Panc1 (cell line): ENCODE measurements around the gene DIPK1B. TPM values are rescaled to one million over a fixed set of nuclear protein-coding genes. Genes with fewer than 3 reads are reported as not detected.

Experiments used
- ATAC-seq: fragments of 200-7000 bp; cut with Tn5 transposase; 2 replicates; pipeline ENCODE4 v1.9.1; 2020; ENCODE audit warnings: mild to moderate bottlenecking, moderate library complexity
- BruUV-seq: library from RNA; stranded (reverse); fragments of 400-500 nt; replicated peaks from 2 replicates; lab custom pipeline; 2021; lab: Mats Ljungman, UMichigan
- CTCF ChIA-PET: fragments of 300-600 bp; sonication (Branson Sonifier 250); formaldehyde crosslinking; loops from one replicate; lab custom pipeline; 2022; ENCODE audit warnings: antibody characterized with exemption; lab: Charles Lee
- POLR2A ChIA-PET: fragments of 300-600 bp; sonication (Branson Sonifier 250); formaldehyde crosslinking; loops from one replicate; lab custom pipeline; 2022; ENCODE audit warnings: antibody characterized with exemption; lab: Charles Lee
- DNase-seq: peaks from one replicate; pipeline ENCODE4 v3.0.0-alpha.2; 2010; ENCODE audit warnings: low read depth, low spot score
- H3K27ac ChIP-seq: 2 replicates; pipeline ENCODE4 v1.5.1; 2011; ENCODE audit warnings: mild to moderate bottlenecking, low read length, inconsistent platforms
- H3K27me3 ChIP-seq: fragments of 200-500 bp; sonication (Bioruptor generic); 2 replicates; pipeline ENCODE4 v1.6.0; 2014; ENCODE audit warnings: low read length, inconsistent platforms; ENCODE audit not compliant: control insufficient read depth, insufficient read depth
- H3K36me3 ChIP-seq: fragments of 200-500 bp; sonication (Bioruptor generic); 2 replicates; pipeline ENCODE4 v1.5.1; 2014; ENCODE audit warnings: inconsistent platforms, mild to moderate bottlenecking, low read length, moderate library complexity; ENCODE audit not compliant: control insufficient read depth, insufficient read depth
- H3K4me1 ChIP-seq: 2 replicates; pipeline ENCODE4 v1.5.1; 2011; ENCODE audit warnings: inconsistent platforms, mild to moderate bottlenecking, low read length, moderate library complexity; ENCODE audit not compliant: control insufficient read depth, insufficient read depth
- H3K4me3 ChIP-seq, 2 experiments: 2 replicates each; pipeline ENCODE4 v1.5.1; 2011 to 2012; ENCODE audit warnings: low read depth in 2 of 2, low read length in 2 of 2, mild to moderate bottlenecking in 2 of 2, inconsistent platforms in 1 of 2, moderate library complexity in 1 of 2
- H3K9me3 ChIP-seq: fragments of 200-500 bp; sonication (Bioruptor generic); 2 replicates; pipeline ENCODE4 v1.5.1; 2014; ENCODE audit warnings: low read depth, mild to moderate bottlenecking, inconsistent platforms, low read length, moderate library complexity; ENCODE audit not compliant: control insufficient read depth, insufficient read depth
- POLR2AphosphoS5 ChIP-seq: IDR thresholded peaks from 2 replicates; pipeline ENCODE4 v1.6.1; 2012; ENCODE audit warnings: mild to moderate bottlenecking, low read depth, low read length, moderate library complexity
- SIN3A ChIP-seq: IDR thresholded peaks from 2 replicates; pipeline ENCODE4 v1.6.1; 2012; ENCODE audit warnings: low read depth, mild to moderate bottlenecking, low read length, moderate library complexity, borderline replicate concordance; ENCODE audit not compliant: insufficient read depth
- TCF7L2 ChIP-seq: IDR thresholded peaks from 2 replicates; pipeline ENCODE4 v1.6.1; 2011; ENCODE audit warnings: mild to moderate bottlenecking, low read depth, low read length, inconsistent platforms
- in situ Hi-C: cut with HindIII; loops from 2 replicates; pipeline ENCODE4 v1.10.0; 2016; ENCODE audit warnings: low sequenced_read_pairs, low pct_unique_long_range_greater_than_20kb
- intact Hi-C: fragments of 100-400 bp; cut with micrococcal nuclease; formaldehyde crosslinking; loops from one replicate; pipeline ENCODE4 v1.10.0; 2022; ENCODE audit not compliant: unreplicated experiment
- total RNA-seq: library from RNA; stranded (reverse); gene quantifications from one replicate; pipeline ENCODE4 v1.2.1, GENCODE V29; 2021; ENCODE audit not compliant: unreplicated experiment
- TF ChIP-seq, protein P1 (sequence below): fragments of 450-650 bp; IDR thresholded peaks from 2 replicates; pipeline ENCODE4 v1.5.1; 2017; ENCODE audit warnings: mild to moderate bottlenecking
- TF ChIP-seq, protein P2 (sequence below), 2 experiments: IDR thresholded peaks; 2 replicates each; pipeline ENCODE4 v1.6.1; 2011 to 2012; ENCODE audit warnings: low read depth in 2 of 2, control low read depth in 1 of 2, low read length in 1 of 2, mild to moderate bottlenecking in 1 of 2, moderate library complexity in 1 of 2; ENCODE audit not compliant: insufficient read depth in 1 of 2

DIPK1B gene
- total RNA-seq, 1 experiment from 2014 or later = 10.6 TPM

DNA sequence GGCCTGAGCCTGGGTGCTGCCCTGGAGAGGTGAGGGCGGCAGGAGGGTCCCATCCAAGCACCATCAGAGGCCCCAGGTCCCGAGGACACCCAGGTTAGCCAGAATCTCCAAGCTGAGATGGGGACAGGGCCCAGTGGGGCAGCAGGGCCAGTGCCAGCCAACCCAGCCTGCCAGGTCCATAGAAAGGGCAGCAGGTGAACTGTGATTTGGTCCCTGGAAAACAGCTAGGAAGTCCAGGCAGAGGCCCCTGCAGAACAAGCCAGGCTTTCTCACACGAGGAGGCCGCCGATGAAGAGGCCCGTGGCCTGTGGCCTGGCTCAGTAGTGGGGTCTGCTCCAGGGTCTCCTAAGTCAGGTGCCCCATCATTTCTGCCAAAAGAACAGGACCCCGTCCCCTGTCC is 27.2 kb upstream of the DIPK1B start:
- H3K27ac ChIP-seq = no peak overlapping the region
- in situ Hi-C loops = no loop called here
- CTCF ChIA-PET = no interaction called here

DNA sequence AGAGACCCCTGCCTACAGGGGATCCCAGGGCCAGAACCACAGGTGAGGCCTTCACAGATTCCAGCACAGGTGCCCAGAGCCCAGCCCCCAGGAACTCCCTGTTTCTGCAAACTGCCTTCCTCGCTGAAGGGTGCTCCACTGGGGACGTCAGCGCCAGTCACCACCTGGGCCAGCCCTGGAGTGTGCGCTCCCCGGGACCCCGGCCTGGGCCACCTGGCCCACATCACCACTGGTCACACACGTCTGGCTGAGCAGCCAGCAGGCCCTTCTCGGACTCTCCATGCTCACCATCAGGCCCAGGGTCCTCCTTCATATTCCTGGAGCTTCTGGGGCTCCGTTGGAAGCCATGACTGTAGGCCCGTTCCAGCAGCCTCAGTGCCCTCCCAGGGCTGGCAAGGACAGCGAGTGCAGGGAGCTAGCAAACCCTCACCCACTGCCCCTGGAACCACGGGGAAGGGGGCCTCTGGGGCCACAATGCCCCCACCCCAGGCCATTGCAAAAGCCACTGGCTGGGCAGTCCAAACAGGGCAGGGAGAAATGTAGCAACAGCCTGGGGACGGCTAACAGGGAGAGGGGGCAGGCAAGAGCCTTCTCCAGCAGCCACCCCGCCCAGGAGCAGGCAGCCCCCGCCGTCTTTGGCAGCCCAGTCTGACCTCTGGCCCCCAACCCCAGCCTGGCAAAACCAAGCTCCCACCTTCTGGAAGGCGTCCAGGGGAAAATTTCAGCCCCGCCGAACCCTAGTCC is 26.4 kb upstream of the DIPK1B start:
- ChIA-PET POLR2A (no interaction called here), CTCF (no interaction called here)
- TF ChIP-seq TCF7L2 (no peak), SIN3A (no peak), POLR2AphosphoS5 (no peak)
- TF ChIP-seq, protein P1, sequence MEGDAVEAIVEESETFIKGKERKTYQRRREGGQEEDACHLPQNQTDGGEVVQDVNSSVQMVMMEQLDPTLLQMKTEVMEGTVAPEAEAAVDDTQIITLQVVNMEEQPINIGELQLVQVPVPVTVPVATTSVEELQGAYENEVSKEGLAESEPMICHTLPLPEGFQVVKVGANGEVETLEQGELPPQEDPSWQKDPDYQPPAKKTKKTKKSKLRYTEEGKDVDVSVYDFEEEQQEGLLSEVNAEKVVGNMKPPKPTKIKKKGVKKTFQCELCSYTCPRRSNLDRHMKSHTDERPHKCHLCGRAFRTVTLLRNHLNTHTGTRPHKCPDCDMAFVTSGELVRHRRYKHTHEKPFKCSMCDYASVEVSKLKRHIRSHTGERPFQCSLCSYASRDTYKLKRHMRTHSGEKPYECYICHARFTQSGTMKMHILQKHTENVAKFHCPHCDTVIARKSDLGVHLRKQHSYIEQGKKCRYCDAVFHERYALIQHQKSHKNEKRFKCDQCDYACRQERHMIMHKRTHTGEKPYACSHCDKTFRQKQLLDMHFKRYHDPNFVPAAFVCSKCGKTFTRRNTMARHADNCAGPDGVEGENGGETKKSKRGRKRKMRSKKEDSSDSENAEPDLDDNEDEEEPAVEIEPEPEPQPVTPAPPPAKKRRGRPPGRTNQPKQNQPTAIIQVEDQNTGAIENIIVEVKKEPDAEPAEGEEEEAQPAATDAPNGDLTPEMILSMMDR = no peak
- TF ChIP-seq, protein P2, sequence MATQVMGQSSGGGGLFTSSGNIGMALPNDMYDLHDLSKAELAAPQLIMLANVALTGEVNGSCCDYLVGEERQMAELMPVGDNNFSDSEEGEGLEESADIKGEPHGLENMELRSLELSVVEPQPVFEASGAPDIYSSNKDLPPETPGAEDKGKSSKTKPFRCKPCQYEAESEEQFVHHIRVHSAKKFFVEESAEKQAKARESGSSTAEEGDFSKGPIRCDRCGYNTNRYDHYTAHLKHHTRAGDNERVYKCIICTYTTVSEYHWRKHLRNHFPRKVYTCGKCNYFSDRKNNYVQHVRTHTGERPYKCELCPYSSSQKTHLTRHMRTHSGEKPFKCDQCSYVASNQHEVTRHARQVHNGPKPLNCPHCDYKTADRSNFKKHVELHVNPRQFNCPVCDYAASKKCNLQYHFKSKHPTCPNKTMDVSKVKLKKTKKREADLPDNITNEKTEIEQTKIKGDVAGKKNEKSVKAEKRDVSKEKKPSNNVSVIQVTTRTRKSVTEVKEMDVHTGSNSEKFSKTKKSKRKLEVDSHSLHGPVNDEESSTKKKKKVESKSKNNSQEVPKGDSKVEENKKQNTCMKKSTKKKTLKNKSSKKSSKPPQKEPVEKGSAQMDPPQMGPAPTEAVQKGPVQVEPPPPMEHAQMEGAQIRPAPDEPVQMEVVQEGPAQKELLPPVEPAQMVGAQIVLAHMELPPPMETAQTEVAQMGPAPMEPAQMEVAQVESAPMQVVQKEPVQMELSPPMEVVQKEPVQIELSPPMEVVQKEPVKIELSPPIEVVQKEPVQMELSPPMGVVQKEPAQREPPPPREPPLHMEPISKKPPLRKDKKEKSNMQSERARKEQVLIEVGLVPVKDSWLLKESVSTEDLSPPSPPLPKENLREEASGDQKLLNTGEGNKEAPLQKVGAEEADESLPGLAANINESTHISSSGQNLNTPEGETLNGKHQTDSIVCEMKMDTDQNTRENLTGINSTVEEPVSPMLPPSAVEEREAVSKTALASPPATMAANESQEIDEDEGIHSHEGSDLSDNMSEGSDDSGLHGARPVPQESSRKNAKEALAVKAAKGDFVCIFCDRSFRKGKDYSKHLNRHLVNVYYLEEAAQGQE (IDR thresholded peaks at IDR 0.05; ENCODE audit: insufficient read depth in 1 of 2, low read depth in 2 of 2, low read length in 1 of 2) = no peak
- no peaks in the 10 kb centered on the region for H3K27me3 ChIP-seq
- DNase-seq (no peak), ATAC-seq (no peak)
- BruUV-seq = no TSS peak
- H3K9me3 ChIP-seq = no peaks in the 10 kb centered on the region
- peaks cover 20% of the 10 kb centered on the region; the same call in 1 of the 2 replicates for H3K4me1 ChIP-seq
- peak overlapping the region; percentile 63 to 65 for H3K4me3 ChIP-seq
- intact Hi-C loops = no loop called here
- H3K27ac ChIP-seq = peak overlapping the region; percentile 77
- in situ Hi-C loops = no loop called here
- no peaks in the 10 kb centered on the region for H3K36me3 ChIP-seq

More for the DNA sequence above, 27.2 kb upstream of the DIPK1B start:
- no TSS peak for BruUV-seq
- ATAC-seq (no peak), DNase-seq (no peak)
- peak overlapping the region in 1 of 2 experiments; percentile 65; a peak in 1 of 4 replicates for H3K4me3 ChIP-seq
- POLR2A ChIA-PET = no interaction called here
- H3K9me3 ChIP-seq = no peaks in the 10 kb centered on the region
- H3K4me1 ChIP-seq = peaks cover 20% of the 10 kb centered on the region; the same call in 1 of the 2 replicates
- TF ChIP-seq SIN3A (no peak), POLR2AphosphoS5 (no peak), TCF7L2 (no peak)
- TF ChIP-seq, protein P2 (IDR thresholded peaks at IDR 0.05; ENCODE audit: insufficient read depth in 1 of 2, low read depth in 2 of 2, low read length in 1 of 2) = no peak
- TF ChIP-seq, protein P1 = no peak
- no peaks in the 10 kb centered on the region for H3K27me3 ChIP-seq
- intact Hi-C loops = no loop called here
- no peaks in the 10 kb centered on the region for H3K36me3 ChIP-seq
